Measurements from ENCODE around the gene ARHGEF1. TPM values are rescaled to one million over a fixed set of nuclear protein-coding genes. Genes with fewer than 3 reads are reported as not detected.

ARHGEF1 gene
- total RNA-seq, 1 donor from 2014 or later = 25.0 TPM

GRCh38 chr19:41860419-41861115 is 22.4 kb upstream of the ARHGEF1 start:
- H3K36me3 ChIP-seq (ENCODE audit: control insufficient read depth, insufficient read depth, low read length) = peaks cover 40% of the 10 kb centered on the region
- no peak for DNase-seq (ENCODE audit: low read depth)

GRCh38 chr19:41861116-41861768 is 21.7 kb upstream of the ARHGEF1 start:
- H3K4me3 ChIP-seq (ENCODE audit: low read depth, low read length) = peak overlapping the region; percentile 93
- FAIRE-seq (no peak), DNase-seq (ENCODE audit: low read depth) (no peak)
- H3K27me3 ChIP-seq (ENCODE audit: control insufficient read depth, insufficient read depth, low read length) = no peaks in the 10 kb centered on the region
- TF ChIP-seq CTCF (IDR thresholded peaks at IDR 0.05; ENCODE audit: insufficient read depth, low read length, severe bottlenecking) = no peak
- peaks cover 42% of the 10 kb centered on the region for H3K36me3 ChIP-seq (ENCODE audit: control insufficient read depth, insufficient read depth, low read length)

More at GRCh38 chr19:41860419-41861115, 22.4 kb upstream of the ARHGEF1 start:
- Histone ChIP-seq H3K27me3 (ENCODE audit: control insufficient read depth, insufficient read depth, low read length) (no peaks in the 10 kb centered on the region), H3K4me3 (ENCODE audit: low read depth, low read length) (peak overlapping the region; percentile 93)
- no peak for TF ChIP-seq CTCF (IDR thresholded peaks at IDR 0.05; ENCODE audit: insufficient read depth, low read length, severe bottlenecking)
- no peak for FAIRE-seq

- DNase-seq (ENCODE audit: low read depth) = no peak
- H3K36me3 ChIP-seq (ENCODE audit: control insufficient read depth, insufficient read depth, low read length) = peaks cover 44% of the 10 kb centered on the region
- H3K4me3 ChIP-seq (ENCODE audit: low read depth, low read length) = no peak overlapping the region
- TF ChIP-seq CTCF (IDR thresholded peaks at IDR 0.05; ENCODE audit: insufficient read depth, low read length, severe bottlenecking) = no peak
- H3K27me3 ChIP-seq (ENCODE audit: control insufficient read depth, insufficient read depth, low read length) = no peaks in the 10 kb centered on the region
- FAIRE-seq = no peak
Measured at GRCh38 chr19:41861846-41862245, 21.1 kb upstream of the ARHGEF1 start.

- TF ChIP-seq CTCF (IDR thresholded peaks at IDR 0.05; ENCODE audit: insufficient read depth, low read length, severe bottlenecking) = no peak
- Histone ChIP-seq H3K4me3 (ENCODE audit: low read depth, low read length) (no peak overlapping the region), H3K27me3 (ENCODE audit: control insufficient read depth, insufficient read depth, low read length) (no peaks in the 10 kb centered on the region), H3K36me3 (ENCODE audit: control insufficient read depth, insufficient read depth, low read length) (peaks cover 46% of the 10 kb centered on the region)
- no peak for FAIRE-seq
- DNase-seq (ENCODE audit: low read depth) = no peak
Measured at GRCh38 chr19:41862445-41862986, 20.5 kb upstream of the ARHGEF1 start.

GRCh38 chr19:41863209-41863931 is 19.6 kb upstream of the ARHGEF1 start:
- H3K27me3 ChIP-seq (ENCODE audit: control insufficient read depth, insufficient read depth, low read length) = no peaks in the 10 kb centered on the region
- FAIRE-seq (no peak), DNase-seq (ENCODE audit: low read depth) (no peak)
- H3K36me3 ChIP-seq (ENCODE audit: control insufficient read depth, insufficient read depth, low read length) = peaks cover 51% of the 10 kb centered on the region
- no peak for TF ChIP-seq CTCF (IDR thresholded peaks at IDR 0.05; ENCODE audit: insufficient read depth, low read length, severe bottlenecking)
- no peak overlapping the region for H3K4me3 ChIP-seq (ENCODE audit: low read depth, low read length)
